Calu3 (cell line): Measurements from ENCODE around the gene ARMH2. TPM values are rescaled to one million over a fixed set of nuclear protein-coding genes. Genes with fewer than 3 reads are reported as not detected.

Source experiments
- BruUV-seq: library from RNA; stranded (reverse); fragments of 400-500 nt; replicated peaks from 2 replicates; lab custom pipeline; 2021; lab: Mats Ljungman, UMichigan
- CTCF ChIA-PET: fragments of 300-600 bp; sonication (Branson Sonifier 250); formaldehyde crosslinking; loops from one replicate; lab custom pipeline; 2022; ENCODE audit warnings: antibody characterized with exemption; lab: Charles Lee
- DNase-seq: peaks from one replicate; pipeline ENCODE4 v3.0.0; 2022
- H3K27ac Mint-ChIP-seq: one replicate; pipeline ENCODE4 v1.8.0; 2022; ENCODE audit warnings: mixed read lengths; ENCODE audit not compliant: unreplicated experiment
- H3K27me3 Mint-ChIP-seq: one replicate; pipeline ENCODE4 v1.8.0; 2022; ENCODE audit warnings: mixed read lengths; ENCODE audit not compliant: unreplicated experiment
- H3K36me3 Mint-ChIP-seq: one replicate; pipeline ENCODE4 v1.8.0; 2022; ENCODE audit warnings: mild to moderate bottlenecking, moderate library complexity, mixed read lengths; ENCODE audit not compliant: insufficient read depth, unreplicated experiment
- H3K4me1 Mint-ChIP-seq: one replicate; pipeline ENCODE4 v1.8.0; 2022; ENCODE audit warnings: mild to moderate bottlenecking, low read depth, mixed read lengths; ENCODE audit not compliant: unreplicated experiment
- H3K4me3 Mint-ChIP-seq: one replicate; pipeline ENCODE4 v1.8.0; 2022; ENCODE audit warnings: mild to moderate bottlenecking, low read depth, moderate library complexity, mixed read lengths; ENCODE audit not compliant: unreplicated experiment
- H3K9me3 Mint-ChIP-seq: one replicate; pipeline ENCODE4 v1.8.0; 2022; ENCODE audit warnings: low read depth, mixed read lengths; ENCODE audit not compliant: unreplicated experiment
- intact Hi-C: fragments of 100-400 bp; cut with micrococcal nuclease; formaldehyde crosslinking; loops from one replicate; pipeline ENCODE4 v1.10.0; 2022; ENCODE audit not compliant: unreplicated experiment
- total RNA-seq: library from RNA; stranded (reverse); gene quantifications from 2 replicates; pipeline ENCODE4 v1.2.3, GENCODE V29; 2022
- TF ChIP-seq, protein P1 (sequence below): fragments of 200-600 bp; IDR thresholded peaks from one replicate; pipeline ENCODE4 v1.8.0; 2022; ENCODE audit warnings: antibody characterized with exemption; ENCODE audit not compliant: unreplicated experiment

Gene ARMH2
- total RNA-seq, 1 experiment from 2014 or later = not detected

DNA sequence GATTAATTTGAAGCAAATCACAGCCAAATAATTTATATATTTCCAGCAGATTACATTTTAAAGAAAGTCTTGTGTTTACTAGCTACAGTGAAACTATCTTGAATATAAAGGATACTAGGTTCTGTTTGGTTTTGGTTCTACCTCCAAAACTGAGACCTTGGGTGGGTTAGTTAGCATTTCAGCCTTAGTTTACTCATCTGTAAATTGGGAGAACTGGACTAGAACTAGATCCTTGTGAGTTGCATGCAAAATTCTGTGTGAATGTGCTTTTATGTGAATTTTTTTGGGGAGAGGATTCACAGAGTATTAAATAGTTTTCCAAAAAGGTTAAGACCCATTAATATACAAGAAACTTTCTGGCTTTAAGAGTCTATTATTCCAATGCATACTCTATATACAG is 19.8 kb downstream of the ARMH2 start:
- Mint-ChIP-seq H3K36me3 (peaks cover 98% of the 10 kb centered on the region), H3K4me3 (peak overlapping the region; percentile 96), H3K9me3 (no peaks in the 10 kb centered on the region), H3K27ac (peak overlapping the region; percentile 89), H3K27me3 (no peaks in the 10 kb centered on the region), H3K4me1 (peaks cover 44% of the 10 kb centered on the region)
- no peak for DNase-seq
- CTCF ChIA-PET = interaction anchor here (0.6 to 2.2 kb wide), 6 partner anchors 25 to 239 kb away, joined by 3 to 12 read pairs (median 3); no protein-coding TSS in a partner anchor
- BruUV-seq = TSS peak; percentile 40
- intact Hi-C loops = loop anchor here (1.0 to 10.0 kb wide), 3 partner anchors 48 to 344 kb away; no protein-coding TSS in a partner anchor
- TF ChIP-seq, protein P1, sequence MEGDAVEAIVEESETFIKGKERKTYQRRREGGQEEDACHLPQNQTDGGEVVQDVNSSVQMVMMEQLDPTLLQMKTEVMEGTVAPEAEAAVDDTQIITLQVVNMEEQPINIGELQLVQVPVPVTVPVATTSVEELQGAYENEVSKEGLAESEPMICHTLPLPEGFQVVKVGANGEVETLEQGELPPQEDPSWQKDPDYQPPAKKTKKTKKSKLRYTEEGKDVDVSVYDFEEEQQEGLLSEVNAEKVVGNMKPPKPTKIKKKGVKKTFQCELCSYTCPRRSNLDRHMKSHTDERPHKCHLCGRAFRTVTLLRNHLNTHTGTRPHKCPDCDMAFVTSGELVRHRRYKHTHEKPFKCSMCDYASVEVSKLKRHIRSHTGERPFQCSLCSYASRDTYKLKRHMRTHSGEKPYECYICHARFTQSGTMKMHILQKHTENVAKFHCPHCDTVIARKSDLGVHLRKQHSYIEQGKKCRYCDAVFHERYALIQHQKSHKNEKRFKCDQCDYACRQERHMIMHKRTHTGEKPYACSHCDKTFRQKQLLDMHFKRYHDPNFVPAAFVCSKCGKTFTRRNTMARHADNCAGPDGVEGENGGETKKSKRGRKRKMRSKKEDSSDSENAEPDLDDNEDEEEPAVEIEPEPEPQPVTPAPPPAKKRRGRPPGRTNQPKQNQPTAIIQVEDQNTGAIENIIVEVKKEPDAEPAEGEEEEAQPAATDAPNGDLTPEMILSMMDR = no peak

DNA sequence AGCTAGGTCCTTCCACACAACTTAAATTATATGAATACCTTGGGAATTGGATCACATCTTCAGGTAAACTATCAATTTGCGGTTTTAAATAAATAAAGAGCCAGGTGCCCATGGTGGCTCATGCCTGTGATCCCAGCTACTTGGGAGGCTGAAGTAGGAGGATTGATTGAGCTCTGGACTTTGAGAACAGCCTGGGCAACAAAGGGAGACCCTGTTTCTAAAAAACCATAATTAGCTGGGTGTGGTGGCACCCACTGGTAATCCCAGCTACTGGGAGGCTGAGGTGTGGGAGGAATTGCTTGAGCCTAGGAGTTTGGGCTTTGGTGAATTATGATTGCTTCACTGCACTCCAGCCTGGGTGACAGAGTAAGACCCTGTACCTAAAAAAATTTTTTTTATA is 20.6 kb downstream of the ARMH2 start:
- peaks cover 43% of the 10 kb centered on the region for H3K4me1 Mint-ChIP-seq
- BruUV-seq = no TSS peak
- peaks cover 90% of the 10 kb centered on the region for H3K36me3 Mint-ChIP-seq
- CTCF ChIA-PET = interaction anchor here (2.2 kb wide), 1 partner anchor 239 kb away, joined by 12 read pairs; no protein-coding TSS in a partner anchor
- peak overlapping the region; percentile 96 for H3K4me3 Mint-ChIP-seq
- no peaks in the 10 kb centered on the region for H3K9me3 Mint-ChIP-seq
- TF ChIP-seq, protein P1 = no peak
- peak overlapping the region; percentile 89 for H3K27ac Mint-ChIP-seq
- H3K27me3 Mint-ChIP-seq = no peaks in the 10 kb centered on the region
- no peak for DNase-seq
- intact Hi-C loops = loop anchor here (2.0 to 10.0 kb wide), 2 partner anchors 49 to 343 kb away; no protein-coding TSS in a partner anchor

DNA sequence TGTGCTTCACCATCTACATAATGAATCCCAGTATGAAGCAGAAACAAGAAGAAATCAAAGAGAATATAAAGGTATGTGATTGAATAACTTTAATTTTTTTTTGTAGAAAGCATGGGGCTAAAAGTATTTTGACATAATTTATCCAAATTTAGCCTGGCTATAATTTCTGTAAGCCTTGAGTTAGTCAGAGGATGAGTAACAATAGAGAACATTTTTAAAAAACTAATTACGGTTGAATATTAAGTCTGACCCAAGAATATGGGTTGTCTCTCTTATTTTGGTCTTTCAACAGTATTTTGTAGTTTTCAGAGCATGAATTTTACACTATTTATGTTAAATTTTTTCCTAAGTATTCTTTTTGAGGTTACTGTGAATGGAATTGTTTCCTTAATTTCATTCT is 21.5 kb downstream of the ARMH2 start:
- Mint-ChIP-seq H3K36me3 (peaks cover 81% of the 10 kb centered on the region), H3K4me1 (peaks cover 34% of the 10 kb centered on the region), H3K27me3 (no peaks in the 10 kb centered on the region), H3K4me3 (peak overlapping the region; percentile 96), H3K9me3 (no peaks in the 10 kb centered on the region), H3K27ac (peak overlapping the region; percentile 89)
- TF ChIP-seq, protein P1 = no peak
- no TSS peak for BruUV-seq
- intact Hi-C loops = loop anchor here (2.0 to 10.0 kb wide), 2 partner anchors 294 to 342 kb away; no protein-coding TSS in a partner anchor
- CTCF ChIA-PET = interaction anchor here (0.5 kb wide), 1 partner anchor 62 kb away, joined by 3 read pairs; no protein-coding TSS in a partner anchor
- DNase-seq = no peak

DNA sequence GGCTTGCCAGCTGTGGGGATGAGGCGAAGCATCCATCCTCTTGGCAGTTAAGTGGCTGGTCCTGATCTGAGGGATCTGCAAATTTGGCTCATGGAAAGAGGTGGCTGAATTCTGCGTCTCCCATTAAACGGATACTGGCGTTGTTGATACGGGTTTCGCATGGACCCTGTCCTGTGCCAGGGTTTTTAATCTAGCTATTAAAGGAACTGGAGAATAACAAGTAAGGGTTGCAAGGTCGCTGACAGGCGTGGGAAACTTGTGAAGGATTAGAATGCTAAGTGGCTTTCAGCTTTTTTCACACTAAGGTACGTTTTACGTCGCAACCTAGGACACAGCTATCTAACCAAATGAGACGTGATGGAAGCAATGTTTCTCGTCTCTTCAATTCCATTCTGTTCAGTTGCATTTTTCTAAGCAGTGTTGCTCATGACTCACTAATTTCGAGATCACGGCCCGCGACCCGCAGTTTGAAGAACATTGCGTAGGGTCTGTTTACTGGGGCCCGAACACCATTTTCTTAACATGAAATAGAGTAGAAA is 23.1 kb downstream of the ARMH2 start:
- DNase-seq = no peak
- Mint-ChIP-seq H3K36me3 (peaks cover 65% of the 10 kb centered on the region), H3K4me1 (peaks cover 20% of the 10 kb centered on the region), H3K9me3 (no peaks in the 10 kb centered on the region), H3K27ac (peak overlapping the region; percentile 89), H3K4me3 (peak overlapping the region; percentile 96), H3K27me3 (no peaks in the 10 kb centered on the region)
- CTCF ChIA-PET = interaction anchor here (0.9 to 2.1 kb wide), 5 partner anchors 32 to 272 kb away, joined by 3 to 9 read pairs (median 4); partner anchors contain the start of gene C6orf62
- no TSS peak for BruUV-seq
- TF ChIP-seq, protein P1 = no peak
- intact Hi-C loops = loop anchor here (1.0 to 10.0 kb wide), 3 partner anchors 81 to 341 kb away; no protein-coding TSS in a partner anchor
